DMS 273 (cell line): Measurements from ENCODE around the gene ATP8B2.

Experiments used
- DNase-seq: peaks from one replicate; lab custom pipeline; 2025; ENCODE audit not compliant: unreplicated experiment; lab: John Stamatoyannopoulos, UW

ATP8B2 gene

GRCh38 chr1:154386643-154387352 is 61.5 kb downstream of the ATP8B2 start:
- no peak for DNase-seq

- no peak for DNase-seq
These were observed 65.9 kb downstream of the ATP8B2 start for GRCh38 chr1:154391086-154391770.

- no peak for DNase-seq
These were observed 72.8 kb downstream of the ATP8B2 start for GRCh38 chr1:154398141-154398540.

DNA sequence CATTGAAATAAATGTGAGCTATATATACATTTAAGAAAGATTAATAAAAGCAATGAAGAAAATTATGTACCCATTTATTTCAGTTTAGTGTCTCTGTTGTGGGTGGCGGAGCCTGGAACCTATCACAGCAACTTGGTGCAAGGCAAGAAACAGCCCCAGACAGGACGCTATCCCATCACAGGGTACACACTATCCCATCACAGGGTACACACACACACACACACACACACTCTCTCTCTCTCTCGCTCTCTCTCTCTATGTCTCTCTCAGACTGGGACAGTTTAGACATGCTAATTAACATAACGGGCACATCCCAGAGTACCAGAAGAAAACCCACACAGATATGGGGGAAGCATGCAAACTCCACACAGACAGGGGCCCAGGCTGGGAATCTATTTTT is 73.4 kb downstream of the ATP8B2 start:
- no peak for DNase-seq

DNA sequence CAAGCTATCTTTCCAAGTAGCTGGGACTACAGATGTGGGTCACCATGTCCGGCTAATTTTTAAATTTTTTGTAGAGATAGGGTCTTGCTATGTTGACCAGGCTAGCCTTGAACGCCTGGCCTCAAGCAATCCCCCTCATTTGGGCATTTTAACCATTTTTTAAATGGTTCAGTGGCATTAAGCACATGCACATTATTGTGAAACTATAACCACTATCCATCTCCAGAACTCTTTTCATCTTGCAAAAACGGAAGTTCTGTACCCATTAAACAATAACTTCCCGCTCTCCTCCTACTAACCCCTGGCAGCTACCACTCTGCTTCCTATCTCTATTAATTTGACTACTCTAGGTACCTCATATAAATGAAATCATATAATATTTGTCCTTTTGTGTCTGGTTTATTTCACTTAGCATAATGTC is 75.1 kb downstream of the ATP8B2 start:
- no peak for DNase-seq
